Prostate gland (tissue), 2 donors: ENCODE data around the gene CNDP1.

Experiments
- POLR2A ChIP-seq: fragments of 450-650 bp; IDR thresholded peaks from one replicate; pipeline ENCODE4 v1.6.1; 2016; ENCODE audit warnings: antibody characterized with exemption, mild to moderate bottlenecking
- POLR2AphosphoS5 ChIP-seq: sonication (generic); formaldehyde crosslinking; IDR thresholded peaks from one replicate; pipeline ENCODE4 v1.6.1; 2017; ENCODE audit warnings: antibody characterized with exemption
- TF ChIP-seq, protein P1 (sequence below), 4 experiments: fragments of 200-600 bp in 2 of 4; fragments of 450-650 bp in 2 of 4; sonication (generic) in 2 of 4; IDR thresholded peaks; 1 replicate in 3 of 4; 2 replicates in 1 of 4; pipeline ENCODE4 v1.5.1; 2016 to 2019; ENCODE audit warnings: antibody characterized with exemption in 4 of 4, mild to moderate bottlenecking in 2 of 4, moderate library complexity in 2 of 4

DNA sequence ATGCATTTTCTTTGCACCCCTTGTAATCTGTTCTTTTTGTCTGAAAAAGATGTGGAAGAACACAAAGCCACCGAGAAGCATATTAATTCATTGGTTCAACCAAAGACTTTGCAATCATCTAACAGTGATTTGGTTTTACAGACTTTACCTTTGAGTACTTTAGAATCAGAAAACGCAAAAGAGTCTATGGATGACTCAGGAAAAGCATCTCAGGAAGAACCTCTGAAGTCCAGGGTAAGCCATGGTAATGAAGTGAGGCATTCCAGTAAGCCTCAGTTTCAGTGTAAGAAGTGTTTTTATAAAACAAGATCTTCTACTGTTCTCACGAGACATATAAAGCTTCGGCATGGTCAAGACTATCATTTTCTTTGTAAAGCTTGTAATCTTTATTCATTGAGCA, 98.6 kb downstream of the CNDP1 start:
- TF ChIP-seq, protein P1, sequence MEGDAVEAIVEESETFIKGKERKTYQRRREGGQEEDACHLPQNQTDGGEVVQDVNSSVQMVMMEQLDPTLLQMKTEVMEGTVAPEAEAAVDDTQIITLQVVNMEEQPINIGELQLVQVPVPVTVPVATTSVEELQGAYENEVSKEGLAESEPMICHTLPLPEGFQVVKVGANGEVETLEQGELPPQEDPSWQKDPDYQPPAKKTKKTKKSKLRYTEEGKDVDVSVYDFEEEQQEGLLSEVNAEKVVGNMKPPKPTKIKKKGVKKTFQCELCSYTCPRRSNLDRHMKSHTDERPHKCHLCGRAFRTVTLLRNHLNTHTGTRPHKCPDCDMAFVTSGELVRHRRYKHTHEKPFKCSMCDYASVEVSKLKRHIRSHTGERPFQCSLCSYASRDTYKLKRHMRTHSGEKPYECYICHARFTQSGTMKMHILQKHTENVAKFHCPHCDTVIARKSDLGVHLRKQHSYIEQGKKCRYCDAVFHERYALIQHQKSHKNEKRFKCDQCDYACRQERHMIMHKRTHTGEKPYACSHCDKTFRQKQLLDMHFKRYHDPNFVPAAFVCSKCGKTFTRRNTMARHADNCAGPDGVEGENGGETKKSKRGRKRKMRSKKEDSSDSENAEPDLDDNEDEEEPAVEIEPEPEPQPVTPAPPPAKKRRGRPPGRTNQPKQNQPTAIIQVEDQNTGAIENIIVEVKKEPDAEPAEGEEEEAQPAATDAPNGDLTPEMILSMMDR (IDR thresholded peaks at IDR 0.05): no peak
- TF ChIP-seq POLR2AphosphoS5 (no peak), POLR2A (no peak)
